Transverse colon (tissue), 4 donors: ENCODE results near the gene UBASH3B. TPM values are rescaled to one million over a fixed set of nuclear protein-coding genes. Genes with fewer than 3 reads are reported as not detected.

Source experiments
- DNase-seq: peaks from one replicate; pipeline ENCODE4 v3.0.0-alpha.2; 2019
- H3K27ac ChIP-seq, 4 donors: fragments of 200-600 bp; sonication (generic); 2 replicates each; pipeline ENCODE4 v1.5.1; 2016 to 2018; ENCODE audit warnings: inconsistent platforms in 4 of 4
- H3K27me3 ChIP-seq: fragments of 200-600 bp; sonication (generic); 2 replicates; pipeline ENCODE4 v1.5.1; 2017; ENCODE audit warnings: inconsistent platforms
- H3K36me3 ChIP-seq, 4 donors: fragments of 200-600 bp; sonication (generic); 2 replicates each; pipeline ENCODE4 v1.5.1; 2017 to 2019; ENCODE audit warnings: inconsistent platforms in 4 of 4
- H3K4me1 ChIP-seq, 4 donors: fragments of 200-600 bp; sonication (generic); 2 replicates each; pipeline ENCODE4 v1.5.1; 2017 to 2020; ENCODE audit warnings: inconsistent platforms in 4 of 4
- H3K4me3 ChIP-seq, 4 donors: fragments of 200-600 bp; sonication (generic); 1 replicate in 1 of 4; 2 replicates in 3 of 4; pipeline versions ENCODE4 v1.5.1 to v1.6.1; 2017 to 2019; ENCODE audit warnings: inconsistent platforms in 4 of 4
- H3K9me3 ChIP-seq, 2 donors: fragments of 200-600 bp; sonication (generic); 2 replicates each; pipeline ENCODE4 v1.5.1; 2017 to 2019; ENCODE audit warnings: inconsistent platforms in 2 of 2
- EP300 ChIP-seq: sonication (generic); formaldehyde crosslinking; IDR thresholded peaks from one replicate; pipeline ENCODE4 v1.6.1; 2017; ENCODE audit warnings: antibody characterized with exemption, low read depth
- POLR2A ChIP-seq: fragments of 450-650 bp; IDR thresholded peaks from one replicate; pipeline ENCODE4 v1.6.1; 2016; ENCODE audit warnings: antibody characterized with exemption, mild to moderate bottlenecking, moderate library complexity
- POLR2AphosphoS5 ChIP-seq, 3 donors: sonication (generic); formaldehyde crosslinking; IDR thresholded peaks; one replicate each; pipeline ENCODE4 v1.6.1; 2016; ENCODE audit warnings: antibody characterized with exemption in 3 of 3
- WGBS, 2 donors: methylation state at CpG; one replicate each; pipeline ENCODE4 v1.1.5; 2018; ENCODE audit warnings: low coverage in 1 of 2; 5-methylcytosine and 5-hydroxymethylcytosine counted together
- in situ Hi-C, 4 donors: fragments of 200-750 bp; cut with MboI; loops; one replicate each; pipeline versions ENCODE4 v1.15.0 to v1.15.1; 2017; ENCODE audit warnings: low sequenced_read_pairs in 3 of 4, low pct_ligation_motif_present in 1 of 4, low pct_unique_long_range_greater_than_20kb in 1 of 4
- intact Hi-C: fragments of 100-400 bp; cut with DNase I; formaldehyde crosslinking; loops from one replicate; pipeline ENCODE4 v1.15.1; 2023; ENCODE audit warnings: low total_unique reads
- total RNA-seq, 4 donors: library from RNA; depleted of rRNA; stranded (reverse); fragments of >200 nt; gene quantifications; one replicate each; pipeline ENCODE4 v1.1.0, GENCODE V29; 2016
- TF ChIP-seq, protein P1 (sequence below), 5 experiments: fragments of 200-600 bp in 3 of 5; fragments of 450-650 bp in 2 of 5; sonication (generic) in 3 of 5; IDR thresholded peaks; 1 replicate in 2 of 5; 2 replicates in 3 of 5; pipeline ENCODE4 v1.5.1; 2016 to 2017; ENCODE audit warnings: antibody characterized with exemption in 5 of 5, inconsistent platforms in 3 of 5, mild to moderate bottlenecking in 2 of 5, moderate library complexity in 1 of 5

Gene UBASH3B
- total RNA-seq, 4 donors from 2014 or later, result 2.0 to 101 (median 17.0) TPM

DNA sequence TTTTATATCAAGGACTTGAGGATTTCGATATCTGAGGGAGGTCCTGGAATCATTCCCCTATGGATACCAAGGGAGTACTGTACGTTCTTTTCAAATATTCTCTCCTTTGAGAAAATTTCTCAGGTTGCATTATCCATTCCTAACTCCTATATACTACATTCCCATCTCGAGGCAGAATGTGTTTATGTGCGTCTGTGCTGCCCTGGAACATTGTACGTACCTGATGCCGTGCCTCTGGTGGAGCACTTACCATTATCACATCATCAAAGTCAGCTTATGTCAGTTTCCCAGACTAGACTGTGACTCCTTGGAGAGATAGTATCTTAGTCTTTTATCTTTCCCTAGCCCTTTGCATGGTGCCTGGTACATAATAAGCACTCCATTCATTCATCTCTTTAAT lies 21.7 kb downstream of the UBASH3B start:
- intact Hi-C loops, result no loop called here
- no peak for DNase-seq
- Histone ChIP-seq H3K9me3 (no peaks in the 10 kb centered on the region), H3K36me3 (no peaks in the 10 kb centered on the region), H3K27me3 (no peaks in the 10 kb centered on the region), H3K4me3 (no peak overlapping the region), H3K27ac (no peak overlapping the region), H3K4me1 (peaks cover 0 to 6% (median 0%) of the 10 kb centered on the region in 4 donors)
- TF ChIP-seq EP300, result no peak
- no peak for TF ChIP-seq POLR2AphosphoS5 (IDR thresholded peaks at IDR 0.05)
- no peak for TF ChIP-seq POLR2A
- TF ChIP-seq, protein P1, sequence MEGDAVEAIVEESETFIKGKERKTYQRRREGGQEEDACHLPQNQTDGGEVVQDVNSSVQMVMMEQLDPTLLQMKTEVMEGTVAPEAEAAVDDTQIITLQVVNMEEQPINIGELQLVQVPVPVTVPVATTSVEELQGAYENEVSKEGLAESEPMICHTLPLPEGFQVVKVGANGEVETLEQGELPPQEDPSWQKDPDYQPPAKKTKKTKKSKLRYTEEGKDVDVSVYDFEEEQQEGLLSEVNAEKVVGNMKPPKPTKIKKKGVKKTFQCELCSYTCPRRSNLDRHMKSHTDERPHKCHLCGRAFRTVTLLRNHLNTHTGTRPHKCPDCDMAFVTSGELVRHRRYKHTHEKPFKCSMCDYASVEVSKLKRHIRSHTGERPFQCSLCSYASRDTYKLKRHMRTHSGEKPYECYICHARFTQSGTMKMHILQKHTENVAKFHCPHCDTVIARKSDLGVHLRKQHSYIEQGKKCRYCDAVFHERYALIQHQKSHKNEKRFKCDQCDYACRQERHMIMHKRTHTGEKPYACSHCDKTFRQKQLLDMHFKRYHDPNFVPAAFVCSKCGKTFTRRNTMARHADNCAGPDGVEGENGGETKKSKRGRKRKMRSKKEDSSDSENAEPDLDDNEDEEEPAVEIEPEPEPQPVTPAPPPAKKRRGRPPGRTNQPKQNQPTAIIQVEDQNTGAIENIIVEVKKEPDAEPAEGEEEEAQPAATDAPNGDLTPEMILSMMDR (IDR thresholded peaks at IDR 0.05), result no peak
- in situ Hi-C loops, result no loop called here
- WGBS, 2 donors, result 87 to 90% methylated on average over 2 to 6 of the region's 6 CpGs

- TF ChIP-seq, protein P1 (IDR thresholded peaks at IDR 0.05), result no peak
- no peak for TF ChIP-seq POLR2AphosphoS5 (IDR thresholded peaks at IDR 0.05)
- H3K4me3 ChIP-seq, result no peak overlapping the region
- no peaks in the 10 kb centered on the region for H3K9me3 ChIP-seq
- in situ Hi-C loops (no loop called here), intact Hi-C loops (no loop called here)
- H3K4me1 ChIP-seq, result peaks cover 0 to 5% (median 0%) of the 10 kb centered on the region in 4 donors
- no peak overlapping the region for H3K27ac ChIP-seq
- no peaks in the 10 kb centered on the region for H3K36me3 ChIP-seq
- H3K27me3 ChIP-seq, result no peaks in the 10 kb centered on the region
- no peak for DNase-seq
Observed at GRCh38 chr11:122678406-122678805, 22.9 kb downstream of the UBASH3B start.

DNA sequence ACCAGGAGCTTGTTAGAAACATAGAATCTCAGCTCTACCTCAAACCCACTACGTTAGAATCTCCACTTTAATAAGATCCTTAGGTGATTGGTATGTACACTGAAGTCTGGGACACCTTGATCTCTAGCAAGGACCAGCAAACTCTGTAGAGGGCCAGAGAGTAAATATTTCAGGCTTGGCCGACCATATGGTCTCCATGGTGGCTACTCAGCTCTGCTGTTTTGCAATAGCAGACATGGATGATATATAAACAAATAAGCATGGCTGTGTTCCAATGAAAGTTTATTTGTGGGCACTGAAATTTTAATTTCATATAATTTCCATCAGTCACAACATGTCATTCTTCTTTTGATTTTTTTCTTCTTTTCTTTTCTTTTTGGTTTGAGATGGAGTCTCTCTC lies 23.9 kb downstream of the UBASH3B start:
- no peaks in the 10 kb centered on the region for H3K4me1 ChIP-seq
- no peaks in the 10 kb centered on the region for H3K36me3 ChIP-seq
- WGBS, 2 donors, result 50 to 87% methylated on average over 1 to 2 of the region's 2 CpGs
- H3K27ac ChIP-seq, result no peak overlapping the region
- intact Hi-C loops (no loop called here), in situ Hi-C loops (no loop called here)
- no peaks in the 10 kb centered on the region for H3K27me3 ChIP-seq
- H3K4me3 ChIP-seq, result no peak overlapping the region
- no peak for DNase-seq
- TF ChIP-seq, protein P1 (IDR thresholded peaks at IDR 0.05), result no peak
- TF ChIP-seq EP300, result no peak
- TF ChIP-seq POLR2A, result no peak
- TF ChIP-seq POLR2AphosphoS5 (IDR thresholded peaks at IDR 0.05), result no peak
- H3K9me3 ChIP-seq, result no peaks in the 10 kb centered on the region

DNA sequence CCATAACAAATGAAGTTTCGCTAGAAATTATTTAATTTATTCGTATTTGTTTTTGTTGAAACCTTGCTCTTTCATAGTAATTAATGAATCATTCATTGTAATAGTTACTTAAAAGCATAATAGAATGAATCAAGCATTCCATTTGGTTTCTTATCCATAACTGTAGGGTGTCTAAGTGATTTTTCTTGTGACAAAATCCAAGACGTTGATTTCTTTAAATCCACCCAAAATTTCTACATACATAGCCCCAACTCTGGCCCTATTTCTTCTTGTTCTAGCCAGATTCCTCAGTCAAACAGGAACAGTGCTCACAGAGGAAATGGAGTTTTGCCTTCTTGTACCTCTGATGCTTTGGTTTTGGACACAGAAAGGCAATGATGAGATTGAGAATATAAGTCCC lies 25.5 kb downstream of the UBASH3B start:
- WGBS, 2 donors, result 76 to 87% methylated on average over 3 of the region's 3 CpGs
- H3K27me3 ChIP-seq, result no peaks in the 10 kb centered on the region
- no peaks in the 10 kb centered on the region for H3K9me3 ChIP-seq
- no peaks in the 10 kb centered on the region for H3K4me1 ChIP-seq
- no peak overlapping the region for H3K27ac ChIP-seq
- intact Hi-C loops (no loop called here), in situ Hi-C loops (no loop called here)
- DNase-seq, result no peak
- no peak for TF ChIP-seq POLR2A
- TF ChIP-seq POLR2AphosphoS5 (IDR thresholded peaks at IDR 0.05), result no peak
- TF ChIP-seq, protein P1 (IDR thresholded peaks at IDR 0.05), result no peak
- TF ChIP-seq EP300, result no peak
- H3K4me3 ChIP-seq, result no peak overlapping the region
- H3K36me3 ChIP-seq, result no peaks in the 10 kb centered on the region
